Measurements from ENCODE around the gene TRPM3.

The TRPM3 gene

DNA sequence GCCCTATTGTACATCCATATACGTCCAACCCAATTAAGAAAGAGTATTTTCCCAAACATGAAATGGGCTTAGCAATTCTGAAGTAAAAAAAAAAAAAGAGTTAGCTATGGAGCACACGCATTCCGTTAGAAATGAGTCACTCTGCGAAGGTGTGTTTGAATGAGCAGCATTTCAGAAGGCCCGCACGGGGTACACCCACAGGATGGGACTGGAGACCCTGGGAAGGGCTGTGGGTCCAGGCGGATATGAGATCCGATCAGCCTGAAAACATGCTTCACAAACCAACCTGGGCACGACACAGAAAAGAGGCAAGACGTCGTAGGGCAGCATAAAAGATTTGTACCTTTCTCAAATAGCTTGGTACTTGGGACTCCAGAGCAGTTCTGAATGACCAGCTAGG, 533.0 kb downstream of the TRPM3 start:
- Histone ChIP-seq H3K27ac (replicated peaks) (no peak overlapping the region), H3K27me3 (ENCODE audit: insufficient read depth, poor library complexity, severe bottlenecking) (no peaks in the 10 kb centered on the region), H3K4me3 (replicated peaks; ENCODE audit: insufficient read depth, low read length) (no peak overlapping the region)
- DNase-seq (ENCODE audit: low read depth in 1 of 2, low spot score in 1 of 2), result no peak
- TF ChIP-seq POLR2AphosphoS5 (IDR thresholded peaks at IDR 0.05; ENCODE audit: low read depth), result no peak
- TF ChIP-seq GABPA (IDR thresholded peaks at IDR 0.05; ENCODE audit: low read depth), result no peak
- no peak for TF ChIP-seq REST (IDR thresholded peaks at IDR 0.05; ENCODE audit: insufficient replicate concordance, low read depth)
- no peak for TF ChIP-seq CTCF (IDR thresholded peaks at IDR 0.05; ENCODE audit: insufficient read depth, low read length)

GRCh38 chr9:70587201-70587600, 534.2 kb downstream of the TRPM3 start:
- DNase-seq (ENCODE audit: low read depth in 1 of 2, low spot score in 1 of 2), result no peak
- no peak overlapping the region for H3K4me3 ChIP-seq (replicated peaks; ENCODE audit: insufficient read depth, low read length)
- no peak overlapping the region for H3K27ac ChIP-seq (replicated peaks)
- no peak for TF ChIP-seq POLR2AphosphoS5 (IDR thresholded peaks at IDR 0.05; ENCODE audit: low read depth)
- TF ChIP-seq SPI1 (IDR thresholded peaks at IDR 0.05; ENCODE audit: borderline replicate concordance, low read depth), result no peak
- no peak for TF ChIP-seq GABPA (IDR thresholded peaks at IDR 0.05; ENCODE audit: low read depth)
- TF ChIP-seq REST (IDR thresholded peaks at IDR 0.05; ENCODE audit: insufficient replicate concordance, low read depth), result no peak
- no peak for TF ChIP-seq CTCF (IDR thresholded peaks at IDR 0.05; ENCODE audit: insufficient read depth, low read length)
- no peaks in the 10 kb centered on the region for H3K27me3 ChIP-seq (ENCODE audit: insufficient read depth, poor library complexity, severe bottlenecking)

DNA sequence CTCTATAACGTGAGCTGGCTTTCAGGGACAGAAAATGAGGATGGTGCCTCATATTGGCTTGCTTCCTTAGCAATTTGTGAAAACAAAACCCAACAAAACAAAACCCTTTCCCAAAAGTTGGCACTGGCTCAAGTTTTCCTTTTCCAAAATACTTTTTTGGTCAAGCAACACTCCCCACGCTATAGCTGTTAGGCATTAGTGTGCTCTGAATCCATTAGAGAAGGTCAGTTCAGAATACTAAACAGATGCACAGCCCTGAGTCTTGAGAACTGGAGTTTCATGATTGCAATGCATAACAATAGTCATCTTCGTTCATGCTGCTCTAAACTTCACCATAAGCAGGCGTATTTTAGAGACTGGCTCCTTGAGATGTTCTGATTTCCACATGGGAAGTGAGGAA, 534.9 kb downstream of the TRPM3 start:
- no peak for TF ChIP-seq POLR2AphosphoS5 (IDR thresholded peaks at IDR 0.05; ENCODE audit: low read depth)
- TF ChIP-seq GABPA (IDR thresholded peaks at IDR 0.05; ENCODE audit: low read depth), result no peak
- TF ChIP-seq CTCF (IDR thresholded peaks at IDR 0.05; ENCODE audit: insufficient read depth, low read length), result no peak
- no peak for TF ChIP-seq SPI1 (IDR thresholded peaks at IDR 0.05; ENCODE audit: borderline replicate concordance, low read depth)
- TF ChIP-seq REST (IDR thresholded peaks at IDR 0.05; ENCODE audit: insufficient replicate concordance, low read depth), result no peak
- Histone ChIP-seq H3K4me3 (replicated peaks; ENCODE audit: insufficient read depth, low read length) (no peak overlapping the region), H3K27ac (replicated peaks) (no peak overlapping the region), H3K27me3 (ENCODE audit: insufficient read depth, poor library complexity, severe bottlenecking) (no peaks in the 10 kb centered on the region)
- no peak for DNase-seq (ENCODE audit: low read depth in 1 of 2, low spot score in 1 of 2)
